Measurements from ENCODE around the gene ANKRD11.
"Not testable (repeated sequence)": the region's sequence is repeated elsewhere in the genome, so short reads cannot be mapped to it uniquely, and the experiment has no call there.

ANKRD11 gene

DNA sequence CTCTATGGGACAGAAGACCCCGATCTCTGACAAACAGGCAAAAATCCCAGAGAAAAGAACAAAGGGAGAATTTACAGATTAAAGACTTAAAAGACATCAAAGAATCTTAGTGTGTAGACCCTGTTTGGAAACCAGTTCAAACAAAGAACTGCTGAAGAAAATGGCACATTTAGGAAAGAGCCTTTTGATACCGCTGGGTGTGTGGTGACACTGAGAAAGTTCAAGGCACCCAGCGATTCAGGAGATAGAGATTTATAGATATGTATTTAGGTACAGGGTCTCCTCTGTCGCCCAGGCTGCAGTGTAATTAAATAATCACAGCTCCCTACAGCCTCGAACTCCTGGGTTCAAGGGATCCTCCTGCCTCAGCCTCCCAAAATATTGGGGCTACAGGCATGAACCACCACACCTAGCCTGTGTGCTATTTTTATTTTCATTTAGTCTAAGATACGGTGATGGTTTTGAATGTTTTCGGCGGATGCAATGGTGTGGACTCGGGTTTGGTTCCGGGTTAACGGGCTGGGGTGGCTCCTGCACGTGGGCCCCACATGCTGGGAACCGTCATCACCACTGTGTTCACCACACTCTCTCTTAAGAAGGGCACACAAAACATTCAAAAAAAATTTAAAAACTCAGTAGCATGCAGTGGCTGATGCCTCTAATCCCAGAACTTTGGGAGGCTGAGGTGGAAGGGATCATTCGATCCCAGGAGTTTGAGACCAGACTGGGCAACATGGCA is 158.8 kb downstream of the ANKRD11 start:
- H3K4me3 ChIP-seq (ENCODE audit: low read depth, low read length) = no peak overlapping the region
- TF ChIP-seq, protein P1, sequence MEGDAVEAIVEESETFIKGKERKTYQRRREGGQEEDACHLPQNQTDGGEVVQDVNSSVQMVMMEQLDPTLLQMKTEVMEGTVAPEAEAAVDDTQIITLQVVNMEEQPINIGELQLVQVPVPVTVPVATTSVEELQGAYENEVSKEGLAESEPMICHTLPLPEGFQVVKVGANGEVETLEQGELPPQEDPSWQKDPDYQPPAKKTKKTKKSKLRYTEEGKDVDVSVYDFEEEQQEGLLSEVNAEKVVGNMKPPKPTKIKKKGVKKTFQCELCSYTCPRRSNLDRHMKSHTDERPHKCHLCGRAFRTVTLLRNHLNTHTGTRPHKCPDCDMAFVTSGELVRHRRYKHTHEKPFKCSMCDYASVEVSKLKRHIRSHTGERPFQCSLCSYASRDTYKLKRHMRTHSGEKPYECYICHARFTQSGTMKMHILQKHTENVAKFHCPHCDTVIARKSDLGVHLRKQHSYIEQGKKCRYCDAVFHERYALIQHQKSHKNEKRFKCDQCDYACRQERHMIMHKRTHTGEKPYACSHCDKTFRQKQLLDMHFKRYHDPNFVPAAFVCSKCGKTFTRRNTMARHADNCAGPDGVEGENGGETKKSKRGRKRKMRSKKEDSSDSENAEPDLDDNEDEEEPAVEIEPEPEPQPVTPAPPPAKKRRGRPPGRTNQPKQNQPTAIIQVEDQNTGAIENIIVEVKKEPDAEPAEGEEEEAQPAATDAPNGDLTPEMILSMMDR (IDR thresholded peaks at IDR 0.05; ENCODE audit: borderline replicate concordance, insufficient read depth, low read depth, low read length) = no peak

DNA sequence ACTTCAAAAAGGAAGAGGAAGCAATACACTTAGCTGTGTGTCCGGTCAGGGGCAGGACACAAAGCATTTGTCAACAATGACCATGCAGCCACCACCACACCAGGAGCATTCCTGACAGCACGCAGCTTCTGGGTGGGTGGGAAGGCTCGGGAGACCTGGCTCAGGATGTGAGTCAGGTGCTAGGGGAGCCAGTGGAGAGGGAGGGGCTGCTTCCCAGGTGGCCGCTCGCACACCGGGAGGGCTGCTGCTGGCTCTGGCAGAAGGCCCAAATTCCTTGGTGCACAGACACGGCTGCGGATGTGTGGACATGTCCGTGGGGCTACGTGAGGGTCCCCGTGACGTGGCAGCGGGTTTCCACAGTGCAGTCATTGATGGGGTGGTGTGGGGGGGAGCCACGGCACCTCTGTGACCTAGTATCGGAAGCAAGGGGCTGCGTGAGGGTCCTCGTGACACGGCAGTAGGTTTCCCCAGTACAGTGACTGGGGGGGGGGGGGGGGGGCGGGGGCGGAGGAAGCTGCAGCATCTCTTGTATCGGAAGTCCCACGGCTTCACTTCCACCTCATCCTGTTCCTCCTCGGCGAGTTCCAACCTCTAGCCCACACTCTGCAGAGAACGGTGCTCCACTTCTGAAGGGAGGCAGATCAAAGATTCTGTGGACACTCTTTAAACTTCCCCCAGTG is 160.0 kb downstream of the ANKRD11 start:
- no peak overlapping the region for H3K4me3 ChIP-seq (ENCODE audit: low read depth, low read length)
- TF ChIP-seq, protein P1 (IDR thresholded peaks at IDR 0.05; ENCODE audit: borderline replicate concordance, insufficient read depth, low read depth, low read length) = no peak

DNA sequence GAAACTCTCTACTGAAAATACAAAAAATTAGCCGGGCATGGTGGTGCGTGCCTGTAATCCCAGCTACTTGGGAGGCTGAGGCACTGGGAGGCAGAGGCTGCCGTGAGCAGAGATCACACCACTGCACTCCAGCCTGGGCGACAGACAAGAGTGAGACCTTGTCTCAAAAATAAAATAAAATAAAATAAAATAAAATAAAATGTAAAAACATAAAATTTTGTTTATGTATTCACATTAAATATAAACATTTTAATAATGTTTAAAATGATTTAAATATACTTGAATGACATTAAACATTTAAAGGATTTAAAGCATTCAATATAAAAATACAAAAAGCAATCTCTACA is 160.6 kb downstream of the ANKRD11 start:
- H3K4me3 ChIP-seq (ENCODE audit: low read depth, low read length) = not testable (repeated sequence)

DNA sequence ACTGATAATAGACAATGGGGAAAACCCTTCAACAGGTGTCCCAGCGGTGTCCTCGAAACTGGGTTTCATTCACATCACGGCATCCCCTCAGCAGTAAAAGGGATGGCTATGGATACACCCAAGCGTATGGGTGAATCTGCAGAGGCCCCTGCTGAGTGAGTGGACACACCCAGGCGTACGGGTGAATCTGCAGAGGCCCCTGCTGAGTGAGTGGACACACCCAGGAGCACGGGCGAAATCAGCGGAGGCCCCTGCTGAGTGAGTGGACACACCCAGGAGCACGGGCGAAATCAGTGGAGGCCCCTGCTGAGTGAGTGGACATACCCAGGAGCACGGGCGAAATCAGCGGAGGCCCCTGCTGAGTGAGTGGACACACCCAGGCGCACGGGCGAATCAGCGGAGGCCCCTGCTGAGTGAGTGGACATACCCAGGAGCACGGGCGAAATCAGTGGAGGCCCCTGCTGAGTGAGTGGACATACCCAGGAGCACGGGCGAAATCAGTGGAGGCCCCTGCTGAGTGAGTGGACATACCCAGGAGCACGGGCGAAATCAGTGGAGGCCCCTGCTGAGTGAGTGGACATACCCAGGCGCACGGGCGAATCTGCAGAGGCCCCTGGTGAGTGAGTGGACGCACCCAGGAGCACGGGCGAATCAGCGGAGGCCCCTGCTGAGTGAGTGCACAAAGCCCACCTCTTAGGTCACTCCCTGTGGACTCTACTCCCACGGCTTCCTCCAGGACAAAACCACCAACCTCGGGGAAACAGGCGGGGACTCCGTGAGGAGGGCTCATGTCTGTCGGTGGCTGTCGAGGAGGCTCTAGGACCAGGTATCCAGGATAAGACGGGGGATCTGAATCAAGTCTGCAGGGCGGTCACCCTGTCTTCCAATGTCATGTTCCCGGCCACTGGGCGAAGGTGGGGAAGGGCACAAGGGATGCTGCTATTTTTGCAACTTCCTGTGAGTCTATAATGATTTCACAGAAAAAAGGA is 161.7 kb downstream of the ANKRD11 start:
- H3K4me3 ChIP-seq (ENCODE audit: low read depth, low read length) = not testable (repeated sequence)

DNA sequence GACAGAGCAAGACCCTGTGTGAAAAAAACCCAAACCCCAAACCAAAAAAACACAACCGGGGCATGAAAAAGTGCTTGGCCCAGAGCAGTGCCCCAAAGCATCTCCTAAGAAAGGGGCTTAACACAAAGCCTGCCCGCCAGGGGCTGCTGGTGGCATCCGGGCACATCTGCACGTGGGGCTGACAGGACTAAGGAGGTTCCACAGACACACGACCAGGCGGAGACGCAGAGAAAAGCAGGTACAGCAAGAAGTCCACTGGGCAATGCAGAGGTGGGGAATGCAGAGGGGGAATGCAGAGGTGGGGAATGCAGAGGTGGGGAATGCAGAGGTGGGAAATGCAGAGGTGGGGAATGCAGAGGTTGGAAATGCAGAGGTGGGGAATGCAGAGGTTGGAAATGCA is 163.6 kb downstream of the ANKRD11 start:
- TF ChIP-seq, protein P1 (IDR thresholded peaks at IDR 0.05; ENCODE audit: borderline replicate concordance, insufficient read depth, low read depth, low read length) = no peak
- no peak overlapping the region for H3K4me3 ChIP-seq (ENCODE audit: low read depth, low read length)

DNA sequence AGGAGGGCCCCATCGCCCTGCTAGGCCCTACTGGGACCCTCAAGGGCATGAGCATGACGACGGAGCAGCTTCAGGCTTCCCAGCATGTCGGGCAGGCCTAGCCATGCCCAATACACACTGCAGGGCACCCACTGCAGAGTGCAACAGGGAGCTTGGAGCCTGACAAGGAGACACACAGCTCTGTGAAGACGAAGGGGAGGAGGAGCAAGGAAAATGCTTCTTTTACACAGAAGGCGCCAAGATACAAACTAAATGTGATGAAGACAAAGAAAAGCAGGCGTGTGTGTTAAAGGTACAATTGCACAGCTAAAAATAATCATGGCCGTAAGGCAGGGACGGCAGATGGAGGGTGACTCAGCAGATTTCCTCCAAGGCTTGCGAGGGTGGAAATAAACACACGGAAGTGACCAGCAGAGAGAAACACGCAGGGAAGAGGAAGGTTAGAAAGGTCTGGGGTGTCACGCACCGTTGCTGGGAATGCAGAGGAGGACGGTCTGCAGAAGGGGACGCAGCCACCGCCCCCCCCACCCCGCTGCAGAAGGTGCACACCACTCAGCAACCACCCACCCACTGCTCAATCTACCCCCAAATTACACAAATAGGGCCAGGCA is 164.4 kb downstream of the ANKRD11 start:
- no peak overlapping the region for H3K4me3 ChIP-seq (ENCODE audit: low read depth, low read length)
- TF ChIP-seq, protein P1 (IDR thresholded peaks at IDR 0.05; ENCODE audit: borderline replicate concordance, insufficient read depth, low read depth, low read length) = no peak

DNA sequence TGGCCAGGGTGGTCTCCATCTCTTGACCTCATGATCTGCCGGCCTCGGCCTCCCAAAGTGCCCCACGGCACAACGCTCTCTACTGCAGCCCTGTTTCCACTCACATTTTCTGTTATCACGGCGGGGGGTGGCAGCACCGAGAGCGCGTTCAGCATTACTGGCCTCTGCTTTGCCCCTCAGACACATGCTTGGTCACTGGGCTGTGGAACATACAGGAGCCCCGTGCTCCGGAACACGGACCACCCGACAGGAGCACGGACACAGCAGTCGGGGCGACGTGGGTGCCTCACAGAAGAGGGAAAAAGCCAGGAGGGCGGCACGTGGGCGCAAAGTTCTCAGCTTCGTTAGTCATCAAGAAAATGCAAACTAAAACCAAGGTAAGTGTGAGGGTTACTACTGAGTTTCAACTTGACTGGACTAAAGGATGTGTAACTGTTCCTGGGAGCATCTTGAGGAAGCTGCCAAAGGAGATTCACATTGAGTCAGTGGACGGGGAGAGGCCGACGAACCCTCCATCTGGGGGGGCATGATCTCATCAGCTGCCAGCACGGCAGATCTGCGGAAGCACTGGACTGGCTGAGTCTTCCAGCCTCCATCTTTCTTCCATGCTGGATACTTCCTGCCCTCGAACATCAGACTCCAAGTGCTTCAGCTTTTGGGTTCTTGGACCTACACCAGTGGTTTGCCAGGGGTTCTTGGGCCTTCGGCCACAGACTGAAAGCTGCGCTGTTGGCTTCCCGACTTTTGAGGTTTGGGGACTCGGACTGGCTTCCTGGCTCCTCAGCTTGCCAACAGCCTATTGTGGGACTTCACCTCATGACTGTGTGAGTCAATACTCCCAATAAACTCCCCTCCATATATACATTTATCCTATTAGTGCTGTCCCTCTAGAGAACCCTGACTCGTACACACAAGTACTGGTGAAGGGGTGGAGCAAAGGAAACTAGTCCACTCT is 166.0 kb downstream of the ANKRD11 start:
- TF ChIP-seq, protein P1 (IDR thresholded peaks at IDR 0.05; ENCODE audit: borderline replicate concordance, insufficient read depth, low read depth, low read length) = no peak
- H3K4me3 ChIP-seq (ENCODE audit: low read depth, low read length) = no peak overlapping the region
